Activated CD4-positive, alpha-beta T cell treated with anti-CD3 and anti-CD28 coated beads for 24 hours (primary cell): ENCODE data around the gene RBM39.
"Not testable (repeated sequence)": the region's sequence is repeated elsewhere in the genome, so short reads cannot be mapped to it uniquely, and the experiment has no call there.

Experiments used
- DNase-seq, 2 donors: peaks; one replicate each; pipeline ENCODE4 v3.0.0-alpha.2; 2020; ENCODE audit warnings: low read depth in 2 of 2

RBM39 gene

GRCh38 chr20:35741892-35742740 is at the start of gene RBM39:
Gene RBM39 (minus strand): TSS chr20:35742260. CDS start chr20:35740874, 1,386 bp downstream.
- DNase-seq: peak; percentile 98 to 99

DNA sequence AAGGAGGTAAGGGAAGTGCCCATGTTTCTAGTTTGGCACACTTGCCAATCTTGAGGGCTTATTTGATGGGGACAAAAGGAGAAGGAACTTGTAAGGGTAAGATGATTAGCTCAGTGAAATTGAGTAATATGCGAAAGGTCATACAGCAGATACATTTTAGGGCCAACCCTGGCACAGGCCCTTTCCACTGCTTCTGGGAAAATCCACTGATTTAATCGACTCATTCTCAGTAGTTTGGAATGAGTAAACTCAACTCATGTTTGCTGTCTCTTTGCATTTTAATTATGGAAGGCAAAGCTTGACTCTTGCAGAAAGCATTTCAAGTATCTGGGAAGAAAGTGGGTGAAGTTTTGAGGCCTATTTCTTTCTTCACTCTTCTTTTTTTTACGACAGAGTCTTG is 49.8 kb upstream of the RBM39 start:
- no peak for DNase-seq

DNA sequence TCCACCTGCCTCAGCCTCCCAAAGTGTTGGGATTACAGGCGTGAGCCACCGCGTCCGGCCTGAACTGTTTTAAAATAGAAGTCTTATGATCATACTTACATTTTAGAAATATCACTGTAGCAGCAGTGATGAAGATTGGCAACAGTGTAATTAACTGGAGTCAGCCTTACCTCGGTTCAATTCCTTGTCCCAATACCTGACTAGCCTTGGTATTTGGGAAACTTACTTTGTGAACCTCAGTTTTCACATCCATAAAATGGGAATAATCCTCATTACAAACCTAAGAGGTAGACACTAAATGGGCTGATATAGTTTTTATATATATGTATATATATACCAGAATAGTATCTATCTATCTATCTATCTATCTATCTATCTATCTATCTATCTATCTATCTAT is 49.0 kb upstream of the RBM39 start:
- no peak for DNase-seq

DNA sequence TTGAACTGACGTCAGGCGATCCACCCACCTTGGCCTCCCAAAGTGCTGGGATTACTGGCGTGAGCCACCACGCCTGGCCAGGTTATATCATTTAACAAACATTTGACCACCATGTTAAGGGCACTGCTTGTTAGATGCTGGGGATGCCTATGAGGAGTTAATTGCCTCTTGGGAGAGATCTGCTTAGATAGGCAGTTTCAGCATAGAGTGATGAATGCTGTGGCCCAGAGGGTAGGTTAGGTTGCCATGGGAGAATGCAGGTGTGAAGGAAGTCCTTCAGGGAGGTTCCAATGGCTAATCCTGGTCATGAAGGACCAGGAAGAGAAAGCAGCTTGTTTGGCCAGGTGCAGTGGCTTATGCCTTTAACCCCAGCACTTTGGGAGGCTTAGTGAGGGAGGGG is 46.7 kb upstream of the RBM39 start:
- no peak for DNase-seq

DNA sequence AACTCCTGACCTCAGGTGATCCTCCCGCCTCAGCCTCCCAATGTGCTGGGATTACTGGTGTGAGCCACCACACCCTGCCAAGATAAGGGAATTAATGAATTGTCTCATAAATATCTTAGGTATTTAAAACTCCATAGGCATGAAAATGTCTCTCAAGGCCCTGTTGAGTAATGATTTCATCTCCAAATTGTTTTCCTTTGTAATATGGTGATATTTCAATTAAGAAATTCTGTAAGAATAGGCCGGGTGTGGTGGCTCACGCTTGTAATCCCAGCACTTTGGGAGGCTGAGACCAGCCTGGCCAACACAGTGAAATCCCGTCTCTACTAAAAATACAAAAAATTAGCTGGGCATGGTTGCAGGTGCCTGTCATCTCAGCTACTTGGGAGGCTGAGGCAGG is 43.5 kb upstream of the RBM39 start:
- DNase-seq: not testable (repeated sequence)

DNA sequence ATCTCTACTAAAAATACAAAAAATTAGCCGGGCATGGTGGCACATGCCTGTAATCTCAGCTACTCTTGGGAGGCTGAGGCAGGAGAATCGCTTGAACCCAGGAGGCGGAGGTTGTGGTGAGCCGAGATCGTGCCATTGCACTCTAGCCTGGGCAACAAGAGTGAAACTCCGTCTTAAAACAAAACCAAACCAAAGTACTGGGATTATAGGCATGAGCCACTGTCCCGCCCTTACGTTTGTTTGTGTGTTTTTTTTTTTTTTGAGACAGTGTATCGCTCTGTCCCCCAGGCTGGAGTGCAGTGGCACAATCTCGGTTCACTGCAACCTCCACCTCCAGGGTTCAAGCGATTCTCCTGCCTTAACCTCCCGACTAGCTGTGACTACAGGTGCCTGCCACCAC is 41.8 kb upstream of the RBM39 start:
- not testable (repeated sequence) for DNase-seq

GRCh38 chr20:35776513-35777101 is 34.5 kb upstream of the RBM39 start:
- DNase-seq: no peak

- DNase-seq: no peak
Observed at GRCh38 chr20:35774391-35774790, 32.3 kb upstream of the RBM39 start.

DNA sequence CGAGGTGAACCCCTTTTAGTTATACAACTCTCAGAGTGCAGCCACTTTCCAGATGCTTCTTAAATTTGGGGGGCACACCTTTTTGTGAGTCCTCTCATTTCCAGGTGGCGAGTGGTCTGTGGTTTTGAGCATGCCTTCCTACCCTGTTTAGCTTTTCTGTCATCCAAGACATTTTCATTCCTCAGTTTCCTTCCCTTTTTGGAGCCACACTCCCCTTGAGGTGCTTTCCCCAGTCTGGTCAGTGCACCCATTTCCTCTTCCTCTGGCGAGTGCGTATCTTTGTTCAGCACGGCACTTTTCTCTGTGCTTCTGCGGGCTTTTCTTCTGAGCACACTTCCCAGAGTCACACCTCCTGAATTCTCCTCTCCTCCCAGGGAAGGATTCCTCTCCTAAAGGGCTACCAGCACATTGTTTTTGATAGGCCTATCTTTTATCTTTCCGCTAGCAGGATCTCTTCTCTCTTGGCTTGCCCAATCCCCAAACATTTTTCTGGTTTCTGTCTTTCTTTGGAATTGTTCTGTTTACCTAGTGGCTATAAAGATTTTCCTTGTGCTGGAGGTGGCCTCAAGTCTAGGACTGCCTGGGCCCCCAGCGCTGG is 31.2 kb upstream of the RBM39 start:
- no peak for DNase-seq

GRCh38 chr20:35772563-35773058 is 30.6 kb upstream of the RBM39 start:
- DNase-seq: no peak

GRCh38 chr20:35771689-35772562 is 29.9 kb upstream of the RBM39 start, which contains the start of gene PHF20:
Gene PHF20 (plus strand): TSS chr20:35772015. CDS start chr20:35801523, 29,508 bp downstream.
- DNase-seq: peak; percentile 100

DNA sequence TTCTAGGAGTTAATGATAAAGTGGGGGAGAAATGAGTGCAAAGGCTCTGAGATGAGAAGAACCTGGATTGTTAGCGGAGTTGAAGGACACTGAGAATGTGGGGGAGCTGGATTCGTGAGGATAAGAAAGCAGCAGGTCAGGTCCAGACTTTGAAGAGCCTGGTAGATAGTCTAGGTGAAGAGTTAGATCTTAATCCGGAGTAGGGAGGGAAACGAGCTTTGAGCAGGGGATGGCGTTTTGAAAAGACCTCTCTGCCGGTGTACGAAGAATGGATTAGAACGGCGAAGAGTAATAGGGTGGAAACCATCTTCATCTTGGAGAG is 29.3 kb upstream of the RBM39 start:
- DNase-seq: no peak

DNA sequence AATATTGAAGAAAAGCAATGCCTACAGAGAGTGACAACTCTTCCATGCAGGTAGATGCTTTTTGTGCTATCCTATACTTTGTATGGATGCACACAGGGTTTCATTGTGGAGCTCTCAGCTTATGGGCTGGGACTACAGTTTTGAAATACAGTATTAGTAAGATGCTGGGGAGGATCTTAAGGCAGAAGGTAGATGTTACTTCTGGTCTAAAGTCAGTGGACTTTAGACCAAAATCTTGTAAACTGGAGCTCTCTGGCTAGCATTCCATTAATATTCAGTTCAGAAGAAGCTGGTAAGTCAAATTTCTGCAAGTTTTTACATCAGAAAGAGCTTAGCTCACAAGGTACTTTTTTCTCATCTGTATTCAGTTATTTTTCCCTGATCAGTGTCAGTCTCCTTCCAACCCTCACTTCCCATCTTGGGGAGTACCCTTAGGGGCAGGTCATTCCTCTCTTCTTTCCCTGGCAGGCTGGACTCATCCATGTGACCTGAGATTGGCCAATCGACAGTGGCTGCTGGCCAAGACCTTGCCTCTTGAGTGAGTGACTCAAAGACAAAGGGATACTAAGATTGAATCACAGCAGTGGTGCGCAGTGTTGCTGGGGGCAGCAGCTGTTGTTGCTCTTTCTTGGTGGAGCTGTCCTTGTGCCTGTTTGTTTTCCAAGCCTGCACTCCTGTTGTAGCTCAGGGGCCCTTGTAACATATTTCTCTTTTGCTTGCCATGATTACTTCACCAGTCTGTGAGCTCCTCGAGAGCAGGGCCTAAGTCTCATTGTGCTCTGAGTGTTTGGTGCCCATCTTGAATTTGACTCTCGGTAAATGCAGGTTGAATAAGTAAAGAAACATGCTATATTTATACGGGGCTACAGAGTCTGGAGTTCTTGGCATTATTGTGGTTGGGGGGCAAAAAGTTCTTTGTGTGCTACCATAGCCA is 26.9 kb upstream of the RBM39 start:
- DNase-seq: peak in 1 of 2 donors; percentile 25

GRCh38 chr20:35767683-35768481 is 25.8 kb upstream of the RBM39 start:
- DNase-seq: peak in 1 of 2 donors; percentile 15

GRCh38 chr20:35766843-35767242 is 24.8 kb upstream of the RBM39 start:
- DNase-seq: no peak

DNA sequence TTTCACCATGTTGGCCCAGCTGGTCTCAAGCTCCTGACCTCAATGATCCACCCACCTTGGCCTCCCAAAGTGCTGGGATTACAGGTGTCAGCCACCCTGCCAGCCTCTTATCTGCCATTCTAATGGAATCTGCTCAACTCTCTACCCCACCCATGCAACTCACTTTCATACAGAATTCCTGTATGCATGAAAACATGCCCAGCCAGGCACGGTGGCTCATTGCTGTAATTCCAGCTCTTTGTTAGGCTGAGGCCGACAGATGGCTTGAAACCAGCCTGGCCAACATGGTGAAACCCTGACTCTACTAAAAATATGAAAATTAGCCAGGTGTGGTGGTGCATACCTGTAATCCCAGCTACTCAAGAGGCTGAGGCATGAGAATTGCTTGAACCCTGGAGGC is 22.9 kb upstream of the RBM39 start:
- DNase-seq: not testable (repeated sequence)

DNA sequence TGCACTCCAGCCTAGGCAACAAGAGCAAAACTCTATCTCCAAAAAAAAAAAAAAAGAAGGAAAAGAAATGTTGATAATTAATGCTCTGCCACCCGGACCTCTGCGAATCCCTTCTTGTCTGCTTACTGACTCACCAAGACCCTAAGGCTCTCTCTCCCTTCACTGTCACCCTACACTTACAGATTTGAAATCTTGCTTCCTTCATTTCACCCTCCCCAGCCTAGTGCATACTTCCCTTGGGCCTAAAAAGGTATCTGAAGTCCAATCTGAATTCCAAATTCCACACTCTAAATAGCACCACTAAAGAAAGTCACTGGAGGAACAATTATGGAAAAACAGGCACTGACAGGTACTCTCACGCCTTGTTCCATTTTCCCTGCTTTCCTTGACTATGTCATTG is 20.4 kb upstream of the RBM39 start:
- DNase-seq: no peak

DNA sequence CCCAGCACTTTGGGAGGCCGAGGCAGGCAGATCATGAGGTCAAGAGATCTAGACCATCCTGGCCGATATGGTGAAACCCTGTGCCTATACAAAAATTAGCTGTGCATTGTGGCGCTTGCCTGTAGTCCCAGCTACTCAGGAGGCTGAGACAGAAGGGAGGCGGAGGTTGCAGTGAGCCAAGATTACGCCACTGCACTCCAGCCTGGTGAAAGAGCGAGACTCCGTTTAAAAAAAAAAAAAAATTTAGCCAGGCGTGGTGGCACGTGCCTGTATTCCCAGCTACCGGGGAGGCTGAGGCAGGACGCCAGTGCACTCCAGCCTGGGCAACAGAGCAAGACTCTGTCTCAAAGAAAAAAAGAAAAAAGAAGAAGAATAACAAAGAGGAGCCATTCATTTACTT is 19.5 kb upstream of the RBM39 start:
- DNase-seq: not testable (repeated sequence)

GRCh38 chr20:35757098-35757705 is 15.1 kb upstream of the RBM39 start:
- no peak for DNase-seq
